GM13976 (cell line): Measurements from ENCODE around the gene PIK3AP1.

ENCODE experiments used
- DNase-seq: peaks from one replicate; pipeline ENCODE4 v3.0.0; 2012; ENCODE audit warnings: low spot score
- in situ Hi-C: fragments of 300-500 bp; cut with MboI; formaldehyde crosslinking; loops from one replicate; pipeline ENCODE4 v1.12.0; 2022; ENCODE audit warnings: low sequenced_read_pairs, mixed read lengths, inconsistent platforms; ENCODE audit not compliant: unreplicated experiment
- TF ChIP-seq, protein P1 (sequence below): IDR thresholded peaks from 2 replicates; pipeline ENCODE4 v1.5.1; 2012; ENCODE audit warnings: borderline replicate concordance, mild to moderate bottlenecking; ENCODE audit not compliant: insufficient read depth; ENCODE audit errors: extremely low read depth, missing control alignments, control extremely low read depth

The PIK3AP1 gene

DNA sequence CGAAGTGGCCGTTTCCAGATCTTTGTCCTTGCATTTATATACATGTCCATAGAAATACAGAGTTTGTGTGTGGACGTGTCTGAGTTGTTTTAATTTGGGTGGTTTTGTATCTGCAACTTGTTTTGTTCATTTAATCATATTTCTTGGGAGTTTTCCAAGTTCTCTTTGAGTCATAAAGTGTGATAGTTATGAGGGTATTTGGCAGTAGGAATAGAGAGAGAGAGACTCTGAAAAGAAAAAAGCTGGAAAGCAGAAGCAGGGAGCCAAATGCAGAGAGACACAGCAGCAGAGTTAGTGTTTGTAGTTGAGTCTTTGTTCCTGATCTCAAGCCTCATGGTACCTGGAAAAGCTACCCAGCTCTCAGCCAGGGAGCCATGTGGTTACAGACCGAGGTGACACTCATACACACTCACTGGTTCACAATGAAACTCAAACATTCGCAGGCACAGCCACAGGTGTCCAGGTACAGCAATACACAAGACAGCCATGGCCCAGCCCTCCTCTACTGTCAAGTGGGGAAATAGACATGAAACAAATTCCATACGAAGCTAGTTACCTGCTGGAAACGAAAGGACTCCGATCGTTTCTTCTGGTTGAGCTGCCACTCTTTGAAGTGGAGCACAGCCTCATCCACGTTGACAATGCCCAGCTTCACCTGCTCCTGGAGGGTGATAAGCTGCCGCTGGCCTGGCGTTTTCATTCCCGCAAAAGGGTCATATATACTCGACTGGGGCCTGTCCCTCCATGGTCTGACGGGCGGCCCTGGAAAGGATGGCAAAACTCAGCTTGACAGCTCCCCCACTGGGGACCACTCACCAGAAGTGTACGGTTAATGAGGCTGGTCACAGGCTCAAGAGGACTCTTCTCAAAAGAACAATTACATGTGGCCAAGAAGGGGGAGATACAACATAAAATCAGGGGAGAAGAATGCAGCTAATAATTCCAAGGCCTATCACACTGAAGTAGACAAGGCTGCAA is 100.2 kb downstream of the PIK3AP1 start:
- in situ Hi-C loops, result loop anchor here (25.0 kb wide), 1 partner anchor 233 kb away; no protein-coding TSS in a partner anchor
- TF ChIP-seq, protein P1, sequence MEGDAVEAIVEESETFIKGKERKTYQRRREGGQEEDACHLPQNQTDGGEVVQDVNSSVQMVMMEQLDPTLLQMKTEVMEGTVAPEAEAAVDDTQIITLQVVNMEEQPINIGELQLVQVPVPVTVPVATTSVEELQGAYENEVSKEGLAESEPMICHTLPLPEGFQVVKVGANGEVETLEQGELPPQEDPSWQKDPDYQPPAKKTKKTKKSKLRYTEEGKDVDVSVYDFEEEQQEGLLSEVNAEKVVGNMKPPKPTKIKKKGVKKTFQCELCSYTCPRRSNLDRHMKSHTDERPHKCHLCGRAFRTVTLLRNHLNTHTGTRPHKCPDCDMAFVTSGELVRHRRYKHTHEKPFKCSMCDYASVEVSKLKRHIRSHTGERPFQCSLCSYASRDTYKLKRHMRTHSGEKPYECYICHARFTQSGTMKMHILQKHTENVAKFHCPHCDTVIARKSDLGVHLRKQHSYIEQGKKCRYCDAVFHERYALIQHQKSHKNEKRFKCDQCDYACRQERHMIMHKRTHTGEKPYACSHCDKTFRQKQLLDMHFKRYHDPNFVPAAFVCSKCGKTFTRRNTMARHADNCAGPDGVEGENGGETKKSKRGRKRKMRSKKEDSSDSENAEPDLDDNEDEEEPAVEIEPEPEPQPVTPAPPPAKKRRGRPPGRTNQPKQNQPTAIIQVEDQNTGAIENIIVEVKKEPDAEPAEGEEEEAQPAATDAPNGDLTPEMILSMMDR, result no peak
- no peak for DNase-seq

DNA sequence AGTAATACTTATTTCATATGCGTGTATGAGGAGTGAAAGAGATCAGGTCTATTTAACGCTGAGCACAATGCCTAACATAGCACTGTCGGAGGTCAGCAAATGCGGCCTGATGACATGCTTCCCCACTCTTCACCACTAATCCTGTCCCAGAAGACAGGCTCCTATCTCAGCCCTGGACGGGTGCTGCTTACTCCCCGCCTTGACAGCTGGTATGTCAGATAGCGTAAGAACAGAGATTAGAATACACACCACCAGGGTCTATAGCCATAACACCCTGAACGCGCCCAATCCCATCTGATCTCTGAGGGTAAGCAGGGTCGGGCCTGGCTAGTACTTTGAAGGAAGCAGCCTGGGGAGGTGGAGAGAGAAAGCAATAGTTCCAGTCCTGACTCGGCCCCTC is 101.2 kb downstream of the PIK3AP1 start:
- TF ChIP-seq, protein P1, result no peak
- in situ Hi-C loops, result loop anchor here (25.0 kb wide), 1 partner anchor 232 kb away; no protein-coding TSS in a partner anchor
- DNase-seq, result no peak

DNA sequence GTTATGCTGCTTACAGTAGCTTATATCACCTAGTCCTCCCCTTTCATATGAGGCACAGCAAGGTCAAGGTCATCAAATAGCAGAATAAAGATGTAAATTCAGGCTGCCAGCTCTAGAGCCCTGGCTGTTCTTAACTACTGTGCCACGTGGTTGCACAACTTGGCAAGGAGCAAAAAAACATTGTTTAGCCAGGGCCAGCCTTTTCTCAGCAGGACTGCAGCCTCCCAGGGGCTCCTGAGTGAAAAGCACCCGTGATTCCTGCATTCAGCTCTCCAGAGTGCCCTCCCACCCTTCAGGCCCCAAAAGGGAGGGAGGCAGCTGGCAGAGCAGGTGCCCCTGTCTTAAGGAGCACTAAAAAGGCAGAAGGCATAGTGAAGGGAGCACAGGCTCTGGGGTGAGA is 101.7 kb downstream of the PIK3AP1 start:
- no peak for DNase-seq
- TF ChIP-seq, protein P1, result no peak
- in situ Hi-C loops, result loop anchor here (25.0 kb wide), 1 partner anchor 231 kb away; no protein-coding TSS in a partner anchor

DNA sequence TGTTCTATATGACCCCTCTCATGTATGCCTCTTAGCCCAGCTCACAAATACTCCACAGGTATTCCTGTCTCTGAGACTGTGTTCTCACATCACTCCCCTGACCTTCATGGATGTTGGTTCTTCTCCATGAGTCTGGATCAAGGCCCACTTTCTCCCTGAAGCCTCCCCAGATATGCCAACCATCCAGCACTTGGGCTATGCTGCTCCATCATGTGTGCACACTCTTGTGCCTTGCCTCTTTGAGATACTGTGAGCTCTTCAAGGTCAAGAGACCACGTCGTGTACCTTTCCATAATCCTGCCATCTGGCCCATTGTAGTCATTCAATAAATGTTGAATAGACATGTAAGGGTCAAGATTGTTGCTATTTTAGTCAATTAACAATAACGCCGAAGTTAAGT is 103.4 kb downstream of the PIK3AP1 start:
- TF ChIP-seq, protein P1, result no peak
- in situ Hi-C loops, result loop anchor here (25.0 kb wide), 1 partner anchor 230 kb away; no protein-coding TSS in a partner anchor
- no peak for DNase-seq

DNA sequence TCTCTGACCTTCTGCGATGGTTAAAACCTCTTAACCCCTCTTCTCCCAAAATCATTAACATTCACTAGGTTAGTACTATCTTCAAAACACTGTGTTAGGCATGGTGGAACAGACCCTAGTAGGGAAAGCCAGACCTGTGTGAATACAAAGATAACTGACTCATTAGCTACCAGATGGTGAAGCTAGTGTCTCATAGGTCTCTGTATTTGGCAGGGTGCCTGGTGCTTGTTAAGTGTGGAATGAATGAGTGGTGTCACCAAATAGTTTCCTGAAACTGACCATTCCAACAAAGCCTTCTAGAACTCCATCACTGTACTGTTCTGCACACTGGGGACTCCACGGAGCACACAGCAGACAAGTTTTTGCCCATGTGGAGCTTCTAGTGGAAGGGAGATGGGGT is 105.8 kb downstream of the PIK3AP1 start:
- in situ Hi-C loops, result loop anchor here (25.0 kb wide), 1 partner anchor 227 kb away; no protein-coding TSS in a partner anchor
- DNase-seq, result no peak
- TF ChIP-seq, protein P1, result no peak

DNA sequence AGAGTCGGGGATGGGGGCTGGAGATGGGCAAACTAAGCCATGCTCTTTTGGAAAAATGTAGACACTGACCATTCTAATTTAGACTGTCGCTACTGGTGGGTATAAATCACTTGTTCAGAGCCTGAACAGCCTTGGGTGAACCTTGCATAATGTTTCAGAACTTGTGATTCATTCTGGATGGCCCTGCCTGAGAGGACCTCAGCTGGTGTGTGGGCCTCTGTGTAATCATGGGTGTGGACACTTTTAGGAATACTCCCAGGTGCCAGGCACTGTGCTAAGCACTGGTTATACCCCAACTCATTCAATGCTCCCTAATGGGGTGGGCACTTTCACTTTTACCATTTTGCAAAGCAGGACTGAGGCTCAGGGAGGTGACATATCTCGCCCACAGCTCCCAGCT is 106.7 kb downstream of the PIK3AP1 start:
- DNase-seq, result no peak
- TF ChIP-seq, protein P1, result no peak
- in situ Hi-C loops, result loop anchor here (25.0 kb wide), 1 partner anchor 226 kb away; no protein-coding TSS in a partner anchor
